Activated T-cell treated with anti-CD3 and anti-CD28 coated beads, Interleukin-2, amount 50 U/mL, for 24 hours (primary cell): Measurements from ENCODE around the gene TBCK.

Source experiments
- DNase-seq: peaks from one replicate; pipeline ENCODE4 v3.0.0-alpha.2; 2020
- H3K27ac Mint-ChIP-seq: 2 replicates; pipeline ENCODE4 v1.8.0; 2020; ENCODE audit warnings: mild to moderate bottlenecking, mixed read lengths
- H3K27me3 Mint-ChIP-seq: 2 replicates; pipeline ENCODE4 v1.8.0; 2020; ENCODE audit warnings: mixed read lengths
- H3K36me3 Mint-ChIP-seq: 2 replicates; pipeline ENCODE4 v1.8.0; 2020; ENCODE audit warnings: low read depth, mixed read lengths
- H3K4me1 Mint-ChIP-seq: 2 replicates; pipeline ENCODE4 v1.8.0; 2020; ENCODE audit warnings: low read depth, mixed read lengths
- H3K4me3 Mint-ChIP-seq: 2 replicates; pipeline ENCODE4 v1.8.0; 2020; ENCODE audit warnings: mild to moderate bottlenecking, moderate library complexity, mixed read lengths
- H3K9me3 Mint-ChIP-seq: 2 replicates; pipeline ENCODE4 v1.8.0; 2020; ENCODE audit warnings: mixed read lengths

The TBCK gene

DNA sequence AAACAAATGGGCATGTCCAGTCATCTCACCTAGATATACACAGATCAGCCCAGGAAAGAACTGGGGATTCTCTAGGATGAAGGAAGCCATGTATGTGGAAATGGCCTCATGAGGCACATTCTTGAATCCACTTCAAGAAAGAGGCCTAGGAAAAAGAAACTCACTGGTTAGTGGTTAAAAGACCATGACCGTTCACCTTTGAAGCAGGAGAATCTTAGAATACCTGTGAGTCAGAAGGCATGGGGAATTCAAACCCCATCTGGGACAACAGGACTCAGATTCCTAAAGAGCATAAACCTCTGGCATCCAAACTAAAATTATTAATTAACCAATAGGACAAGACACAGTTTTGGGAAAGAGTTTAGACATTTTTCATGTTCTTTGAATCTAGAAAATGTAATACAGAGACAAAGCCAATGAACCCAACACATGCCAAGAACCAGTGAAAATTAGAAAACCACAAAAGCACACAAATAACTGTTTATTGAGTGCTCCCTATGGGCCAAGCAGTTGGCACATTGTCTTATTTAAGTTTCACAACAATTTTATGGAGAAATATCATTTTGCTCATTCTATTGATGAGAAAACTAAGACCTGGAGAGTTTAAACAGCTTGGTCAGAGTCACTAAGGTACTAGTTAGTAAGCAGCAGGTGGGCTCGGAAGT is 323.2 kb downstream of the TBCK start:
- Mint-ChIP-seq H3K4me1 (no peaks in the 10 kb centered on the region), H3K36me3 (no peaks in the 10 kb centered on the region), H3K27ac (no peak overlapping the region), H3K9me3 (peaks cover 5% of the 10 kb centered on the region), H3K27me3 (no peaks in the 10 kb centered on the region), H3K4me3 (no peak overlapping the region)
- no peak for DNase-seq

DNA sequence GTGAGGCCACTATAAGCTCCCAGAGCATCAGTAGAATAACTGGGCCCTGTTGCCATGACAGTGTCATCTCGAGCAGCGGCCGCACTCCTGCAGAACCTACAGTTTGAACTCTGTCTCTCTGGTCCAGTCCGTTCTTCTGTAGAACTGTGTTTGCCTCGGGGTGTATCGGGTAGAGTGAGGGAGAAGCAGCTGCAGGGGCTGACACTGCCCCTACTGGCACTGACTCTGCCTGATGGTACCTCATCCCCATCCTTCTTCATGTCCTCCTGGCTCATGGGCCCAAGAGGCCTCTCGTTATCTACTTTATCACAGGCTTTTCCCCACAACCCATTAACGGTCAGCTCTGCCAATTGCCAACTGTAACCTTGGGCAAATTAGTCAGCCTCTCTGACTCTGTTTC is 324.3 kb downstream of the TBCK start:
- no peak overlapping the region for H3K4me3 Mint-ChIP-seq
- H3K9me3 Mint-ChIP-seq = peaks cover 5% of the 10 kb centered on the region
- DNase-seq = no peak
- H3K36me3 Mint-ChIP-seq = no peaks in the 10 kb centered on the region
- no peaks in the 10 kb centered on the region for H3K27me3 Mint-ChIP-seq
- H3K27ac Mint-ChIP-seq = no peak overlapping the region
- H3K4me1 Mint-ChIP-seq = no peaks in the 10 kb centered on the region
